ENCODE results near the gene IRF9.

DNA sequence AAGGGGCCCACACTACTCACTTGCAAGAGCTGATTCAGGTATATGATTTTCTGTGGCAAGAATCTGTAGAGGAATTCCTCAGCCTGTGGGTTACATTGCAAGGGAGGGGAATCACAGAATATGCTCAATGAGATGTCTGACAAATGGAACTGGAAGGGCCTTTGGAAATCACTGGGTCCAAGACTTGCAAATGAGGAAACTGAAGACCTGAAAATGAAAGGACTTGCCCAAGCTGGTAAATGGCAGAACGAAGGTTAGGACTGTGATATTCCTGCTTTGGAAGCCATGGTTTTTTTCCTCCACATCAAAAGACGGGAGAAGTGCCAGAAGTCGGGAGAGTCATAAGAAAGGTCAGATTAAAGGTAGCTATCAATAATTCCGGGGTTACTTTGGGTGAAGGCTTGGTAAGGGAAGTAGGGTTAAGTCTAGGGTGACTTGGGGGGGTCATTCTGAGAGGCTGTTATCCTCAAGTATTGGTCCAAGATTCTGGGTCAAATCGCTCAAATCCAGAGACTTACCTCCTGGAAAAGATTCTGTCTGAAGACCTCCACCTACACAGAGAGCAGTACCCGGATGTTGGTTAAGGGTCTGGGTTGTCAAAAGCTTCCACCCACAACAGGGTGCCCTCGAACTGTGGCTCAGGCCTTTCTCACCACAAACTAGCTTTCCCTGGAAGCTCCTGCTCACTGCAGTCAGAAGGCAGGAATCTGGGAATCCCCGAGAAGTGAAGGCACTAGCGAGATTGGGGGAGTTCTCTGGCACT is 15.2 kb upstream of the IRF9 start:
- TF ChIP-seq, protein P1, sequence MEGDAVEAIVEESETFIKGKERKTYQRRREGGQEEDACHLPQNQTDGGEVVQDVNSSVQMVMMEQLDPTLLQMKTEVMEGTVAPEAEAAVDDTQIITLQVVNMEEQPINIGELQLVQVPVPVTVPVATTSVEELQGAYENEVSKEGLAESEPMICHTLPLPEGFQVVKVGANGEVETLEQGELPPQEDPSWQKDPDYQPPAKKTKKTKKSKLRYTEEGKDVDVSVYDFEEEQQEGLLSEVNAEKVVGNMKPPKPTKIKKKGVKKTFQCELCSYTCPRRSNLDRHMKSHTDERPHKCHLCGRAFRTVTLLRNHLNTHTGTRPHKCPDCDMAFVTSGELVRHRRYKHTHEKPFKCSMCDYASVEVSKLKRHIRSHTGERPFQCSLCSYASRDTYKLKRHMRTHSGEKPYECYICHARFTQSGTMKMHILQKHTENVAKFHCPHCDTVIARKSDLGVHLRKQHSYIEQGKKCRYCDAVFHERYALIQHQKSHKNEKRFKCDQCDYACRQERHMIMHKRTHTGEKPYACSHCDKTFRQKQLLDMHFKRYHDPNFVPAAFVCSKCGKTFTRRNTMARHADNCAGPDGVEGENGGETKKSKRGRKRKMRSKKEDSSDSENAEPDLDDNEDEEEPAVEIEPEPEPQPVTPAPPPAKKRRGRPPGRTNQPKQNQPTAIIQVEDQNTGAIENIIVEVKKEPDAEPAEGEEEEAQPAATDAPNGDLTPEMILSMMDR (IDR thresholded peaks at IDR 0.05; ENCODE audit: borderline replicate concordance, extremely low read depth, low read length, poor library complexity, severe bottlenecking), result no peak
- no peak for TF ChIP-seq EZH2 (IDR thresholded peaks at IDR 0.05; ENCODE audit: borderline replicate concordance, low read depth, low read length, severe bottlenecking)
